ENCODE data around the gene DRG1. TPM values are rescaled to one million over a fixed set of nuclear protein-coding genes. Genes with fewer than 3 reads are reported as not detected.

Gene DRG1
- total and polyA plus RNA-seq, 10 of the 15 experiments (the other 5 are each of a cell fraction or from before 2014, with no cell fraction given), result 59.7 to 147 (median 85.8) TPM

- no peak for TF ChIP-seq BMI1 (IDR thresholded peaks at IDR 0.05; ENCODE audit: borderline replicate concordance)
- no peak for TF ChIP-seq IRF4 (IDR thresholded peaks at IDR 0.05; ENCODE audit: low read depth, low read length)
- no peak for TF ChIP-seq TCF3 (IDR thresholded peaks at IDR 0.05; ENCODE audit: borderline replicate concordance, insufficient read depth, low read depth, low read length)
- no peak for TF ChIP-seq EZH2 (IDR thresholded peaks at IDR 0.05; ENCODE audit: borderline replicate concordance, control insufficient read depth, low read depth, low read length)
- TF ChIP-seq PAX5 (IDR thresholded peaks at IDR 0.05; ENCODE audit: borderline replicate concordance, low read depth, low read length), result no peak
- no peak for TF ChIP-seq BRCA1 (IDR thresholded peaks at IDR 0.05; ENCODE audit: low read depth, low read length)
- TF ChIP-seq, protein P1, sequence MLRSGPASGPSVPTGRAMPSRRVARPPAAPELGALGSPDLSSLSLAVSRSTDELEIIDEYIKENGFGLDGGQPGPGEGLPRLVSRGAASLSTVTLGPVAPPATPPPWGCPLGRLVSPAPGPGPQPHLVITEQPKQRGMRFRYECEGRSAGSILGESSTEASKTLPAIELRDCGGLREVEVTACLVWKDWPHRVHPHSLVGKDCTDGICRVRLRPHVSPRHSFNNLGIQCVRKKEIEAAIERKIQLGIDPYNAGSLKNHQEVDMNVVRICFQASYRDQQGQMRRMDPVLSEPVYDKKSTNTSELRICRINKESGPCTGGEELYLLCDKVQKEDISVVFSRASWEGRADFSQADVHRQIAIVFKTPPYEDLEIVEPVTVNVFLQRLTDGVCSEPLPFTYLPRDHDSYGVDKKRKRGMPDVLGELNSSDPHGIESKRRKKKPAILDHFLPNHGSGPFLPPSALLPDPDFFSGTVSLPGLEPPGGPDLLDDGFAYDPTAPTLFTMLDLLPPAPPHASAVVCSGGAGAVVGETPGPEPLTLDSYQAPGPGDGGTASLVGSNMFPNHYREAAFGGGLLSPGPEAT (IDR thresholded peaks at IDR 0.05; ENCODE audit: low read depth), result no peak
- TF ChIP-seq NR2F1 (conservative IDR thresholded peaks at IDR 0.05), result no peak
- TF ChIP-seq STAT3 (IDR thresholded peaks at IDR 0.05; ENCODE audit: low read depth, low read length), result no peak
- no peak for TF ChIP-seq CBFB (IDR thresholded peaks at IDR 0.05; ENCODE audit: low read depth)
- TF ChIP-seq RBBP5 (conservative IDR thresholded peaks at IDR 0.05), result no peak
These were observed 5.1 kb upstream of the DRG1 start (continued) for GRCh38 chr22:31394326-31394725.

GRCh38 chr22:31398231-31398630, 1.2 kb upstream of the DRG1 start:
- Histone ChIP-seq H4K20me1 (ENCODE audit: control insufficient read depth, insufficient read depth) (no peaks in the 10 kb centered on the region), H3K4me1 (ENCODE audit: control insufficient read depth, insufficient read depth, low read length) (peaks cover 3% of the 10 kb centered on the region; the same call in 1 of the 2 replicates), H3K9me3 (replicated peaks; ENCODE audit: control insufficient read depth, insufficient read depth, low read length) (no peaks in the 10 kb centered on the region), H3K4me2 (ENCODE audit: control insufficient read depth, insufficient read depth) (no peak overlapping the region), H3K4me3 (no peak overlapping the region), H3K27ac (ENCODE audit: control insufficient read depth, insufficient read depth) (no peak overlapping the region), H3K27me3 (replicated peaks in 1 of 2; ENCODE audit: control insufficient read depth in 2 of 2, insufficient read depth in 2 of 2, low read length in 1 of 2) (no peaks in the 10 kb centered on the region), H3K36me3 (ENCODE audit: control insufficient read depth in 2 of 2, insufficient read depth in 2 of 2, low read length in 1 of 2) (peaks cover 0 to 8% of the 10 kb centered on the region in 2 experiments; a peak in 3 of 4 replicates), H3K9ac (ENCODE audit: control insufficient read depth, insufficient read depth, low read length) (no peak overlapping the region), H2AFZ (ENCODE audit: control insufficient read depth, low read depth, low read length) (no peak overlapping the region; the same call in 1 of the 2 replicates), H3K79me2 (ENCODE audit: control insufficient read depth, insufficient read depth, low read length) (peaks cover 38% of the 10 kb centered on the region)
- RAD21 ChIA-PET (ENCODE audit: unreplicated experiment), result interaction anchor here (0.6 kb wide), 1 partner anchor 184 kb away, joined by 3 read pairs; no protein-coding TSS in a partner anchor
- in situ Hi-C loops (cut with MboI) (loop anchor here (5.0 kb wide), 1 partner anchor 51 kb away; the partner anchor contains the start of gene PATZ1), intact Hi-C loops (cut with micrococcal nuclease; ENCODE audit: unreplicated experiment) (loop anchor here (5.0 kb wide), 1 partner anchor 51 kb away; the partner anchor contains the start of gene PATZ1)
- CTCF ChIA-PET, result no interaction called here
- no peak for DNase-seq (ENCODE audit: low read depth, low spot score)
- no peak for FAIRE-seq
- POLR2A ChIA-PET, result interaction anchor here (1.1 to 1.9 kb wide), 2 partner anchors 93 to 1631 kb away, joined by 3 to 4 read pairs; partner anchors contain the start of genes UQCR10 and ZMAT5
- ATAC-seq, result no peak
- 96% methylated on average over 5 of the region's 5 CpGs for WGBS (ENCODE audit: insufficient coverage, insufficient replicate concordance, low lambda C conversion rate, missing lambda C conversion rate)
- BruUV-seq (replicated peaks), result no TSS peak
- SMC1A ChIA-PET (ENCODE audit: uncharacterized antibody, unreplicated experiment), result interaction anchor here (0.5 kb wide), 1 partner anchor 44 kb away, joined by 3 read pairs; no protein-coding TSS in a partner anchor
- TF ChIP-seq HDGF (IDR thresholded peaks at IDR 0.05), result no peak
- no peak for TF ChIP-seq SUZ12 (IDR thresholded peaks at IDR 0.05; ENCODE audit: unreplicated experiment)
- TF ChIP-seq CBX3 (IDR thresholded peaks at IDR 0.05; ENCODE audit: borderline replicate concordance, low read depth), result no peak
- TF ChIP-seq NR2C1 (IDR thresholded peaks at IDR 0.05), result no peak
- TF ChIP-seq, protein P2, sequence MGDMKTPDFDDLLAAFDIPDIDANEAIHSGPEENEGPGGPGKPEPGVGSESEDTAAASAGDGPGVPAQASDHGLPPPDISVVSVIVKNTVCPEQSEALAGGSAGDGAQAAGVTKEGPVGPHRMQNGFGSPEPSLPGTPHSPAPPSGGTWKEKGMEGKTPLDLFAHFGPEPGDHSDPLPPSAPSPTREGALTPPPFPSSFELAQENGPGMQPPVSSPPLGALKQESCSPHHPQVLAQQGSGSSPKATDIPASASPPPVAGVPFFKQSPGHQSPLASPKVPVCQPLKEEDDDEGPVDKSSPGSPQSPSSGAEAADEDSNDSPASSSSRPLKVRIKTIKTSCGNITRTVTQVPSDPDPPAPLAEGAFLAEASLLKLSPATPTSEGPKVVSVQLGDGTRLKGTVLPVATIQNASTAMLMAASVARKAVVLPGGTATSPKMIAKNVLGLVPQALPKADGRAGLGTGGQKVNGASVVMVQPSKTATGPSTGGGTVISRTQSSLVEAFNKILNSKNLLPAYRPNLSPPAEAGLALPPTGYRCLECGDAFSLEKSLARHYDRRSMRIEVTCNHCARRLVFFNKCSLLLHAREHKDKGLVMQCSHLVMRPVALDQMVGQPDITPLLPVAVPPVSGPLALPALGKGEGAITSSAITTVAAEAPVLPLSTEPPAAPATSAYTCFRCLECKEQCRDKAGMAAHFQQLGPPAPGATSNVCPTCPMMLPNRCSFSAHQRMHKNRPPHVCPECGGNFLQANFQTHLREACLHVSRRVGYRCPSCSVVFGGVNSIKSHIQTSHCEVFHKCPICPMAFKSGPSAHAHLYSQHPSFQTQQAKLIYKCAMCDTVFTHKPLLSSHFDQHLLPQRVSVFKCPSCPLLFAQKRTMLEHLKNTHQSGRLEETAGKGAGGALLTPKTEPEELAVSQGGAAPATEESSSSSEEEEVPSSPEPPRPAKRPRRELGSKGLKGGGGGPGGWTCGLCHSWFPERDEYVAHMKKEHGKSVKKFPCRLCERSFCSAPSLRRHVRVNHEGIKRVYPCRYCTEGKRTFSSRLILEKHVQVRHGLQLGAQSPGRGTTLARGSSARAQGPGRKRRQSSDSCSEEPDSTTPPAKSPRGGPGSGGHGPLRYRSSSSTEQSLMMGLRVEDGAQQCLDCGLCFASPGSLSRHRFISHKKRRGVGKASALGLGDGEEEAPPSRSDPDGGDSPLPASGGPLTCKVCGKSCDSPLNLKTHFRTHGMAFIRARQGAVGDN (IDR thresholded peaks at IDR 0.05), result no peak
- no peak for TF ChIP-seq BMI1 (IDR thresholded peaks at IDR 0.05; ENCODE audit: borderline replicate concordance)
